Brain microvascular endothelial cell (primary cell): ENCODE measurements around the gene TMEM26.

Experiments
- DNase-seq: peaks from one replicate; pipeline ENCODE4 v3.0.0-alpha.2; 2020
- H3K27ac ChIP-seq: fragments of 250-450 bp; sonication (Bioruptor Pico); 2 replicates; pipeline ENCODE4 v1.5.1; 2020; ENCODE audit warnings: mild to moderate bottlenecking, moderate library complexity
- H3K27me3 ChIP-seq: fragments of 250-450 bp; sonication (Bioruptor Pico); replicated peaks from 2 replicates; pipeline ENCODE4 v1.5.1; 2020; ENCODE audit warnings: mild to moderate bottlenecking
- H3K36me3 ChIP-seq: fragments of 250-450 bp; sonication (Bioruptor Pico); replicated peaks from 2 replicates; pipeline ENCODE4 v1.5.1; 2020; ENCODE audit warnings: mild to moderate bottlenecking
- H3K4me3 ChIP-seq: 2 replicates; pipeline ENCODE4 v1.5.1; 2011; ENCODE audit warnings: low read depth, mild to moderate bottlenecking, control low read depth, low read length, moderate library complexity
- CTCF ChIP-seq: IDR thresholded peaks from 2 replicates; pipeline ENCODE4 v1.5.1; 2011; ENCODE audit warnings: low read depth, mild to moderate bottlenecking, moderate library complexity, low read length, control low read depth, inconsistent platforms; ENCODE audit errors: missing control alignments
- in situ Hi-C: cut with HindIII; loops from 2 replicates; pipeline ENCODE4 v1.10.0; 2017; ENCODE audit warnings: low sequenced_read_pairs, low pct_ligation_motif_present

Gene TMEM26

GRCh38 chr10:61364619-61365018 lies 88.6 kb downstream of the TMEM26 start:
- Histone ChIP-seq H3K36me3 (no peaks in the 10 kb centered on the region), H3K27me3 (no peaks in the 10 kb centered on the region), H3K27ac (no peak overlapping the region), H3K4me3 (no peak overlapping the region)
- DNase-seq = no peak
- no peak for TF ChIP-seq CTCF
- in situ Hi-C loops = no loop called here

- no peak overlapping the region for H3K27ac ChIP-seq
- in situ Hi-C loops = no loop called here
- no peaks in the 10 kb centered on the region for H3K36me3 ChIP-seq
- TF ChIP-seq CTCF = no peak
- no peak overlapping the region for H3K4me3 ChIP-seq
- no peaks in the 10 kb centered on the region for H3K27me3 ChIP-seq
- no peak for DNase-seq
Measured at GRCh38 chr10:61363006-61363405, 90.2 kb downstream of the TMEM26 start.

- in situ Hi-C loops = no loop called here
- TF ChIP-seq CTCF = no peak
- no peak overlapping the region for H3K27ac ChIP-seq
- DNase-seq = no peak
- H3K27me3 ChIP-seq = no peaks in the 10 kb centered on the region
- H3K4me3 ChIP-seq = no peak overlapping the region
- H3K36me3 ChIP-seq = no peaks in the 10 kb centered on the region
Measured at GRCh38 chr10:61359452-61359851, 93.7 kb downstream of the TMEM26 start.

- Histone ChIP-seq H3K27me3 (no peaks in the 10 kb centered on the region), H3K4me3 (no peak overlapping the region), H3K27ac (no peak overlapping the region), H3K36me3 (no peaks in the 10 kb centered on the region)
- DNase-seq = no peak
- in situ Hi-C loops = no loop called here
- no peak for TF ChIP-seq CTCF
Measured at GRCh38 chr10:61357687-61358086, 95.5 kb downstream of the TMEM26 start.
